Activated CD4-positive, alpha-beta T cell treated with anti-CD3 and anti-CD28 coated beads, Interleukin-10, Interleukin-2, amounts not matched to agents 100 ng/mL and 50 ng/mL, durations not matched to agents 16 hours and 8 hours (primary cell): ENCODE data around the gene RNF138.

Experiments
- DNase-seq: peaks from one replicate; pipeline ENCODE4 v3.0.0-alpha.2; 2020

The RNF138 gene

GRCh38 chr18:32177530-32177929 lies 85.9 kb downstream of the RNF138 start:
- no peak for DNase-seq
